Fibroblast of mammary gland (primary cell): ENCODE data around the gene ERCC6L2.

Source experiments
- DNase-seq: peaks from one replicate; pipeline ENCODE4 v3.0.0-alpha.2; 2010; ENCODE audit warnings: low read depth
- H3K4me3 ChIP-seq: 2 replicates; pipeline ENCODE4 v1.5.1; 2011; ENCODE audit warnings: low read depth, mild to moderate bottlenecking, low read length, moderate library complexity; ENCODE audit not compliant: control insufficient read depth
- CTCF ChIP-seq: conservative IDR thresholded peaks from 2 replicates; pipeline ENCODE4 v1.5.1; 2011; ENCODE audit warnings: low read depth, low read length, inconsistent platforms; ENCODE audit not compliant: control insufficient read depth, insufficient read depth

Gene ERCC6L2

DNA sequence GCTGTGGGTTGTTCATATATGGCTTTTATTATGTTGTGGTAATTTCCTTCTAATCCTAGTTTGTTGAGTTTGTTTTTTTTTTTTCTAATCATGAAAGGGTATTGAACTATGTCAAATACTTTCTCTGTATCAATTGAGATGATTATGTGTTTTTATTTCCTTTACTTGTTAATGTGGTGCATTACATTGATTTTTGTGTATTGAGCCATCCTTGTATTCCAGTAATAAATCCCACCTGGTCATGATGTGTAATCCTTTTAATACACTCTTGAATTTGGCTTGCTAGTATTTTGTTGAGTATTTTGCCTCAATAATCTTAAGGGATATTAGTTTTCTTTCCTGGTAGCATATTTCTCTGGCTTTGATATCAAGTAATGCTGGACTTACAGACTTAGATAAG is 13.1 kb upstream of the ERCC6L2 start:
- no peak overlapping the region for H3K4me3 ChIP-seq
- TF ChIP-seq CTCF, result no peak
- DNase-seq, result no peak

DNA sequence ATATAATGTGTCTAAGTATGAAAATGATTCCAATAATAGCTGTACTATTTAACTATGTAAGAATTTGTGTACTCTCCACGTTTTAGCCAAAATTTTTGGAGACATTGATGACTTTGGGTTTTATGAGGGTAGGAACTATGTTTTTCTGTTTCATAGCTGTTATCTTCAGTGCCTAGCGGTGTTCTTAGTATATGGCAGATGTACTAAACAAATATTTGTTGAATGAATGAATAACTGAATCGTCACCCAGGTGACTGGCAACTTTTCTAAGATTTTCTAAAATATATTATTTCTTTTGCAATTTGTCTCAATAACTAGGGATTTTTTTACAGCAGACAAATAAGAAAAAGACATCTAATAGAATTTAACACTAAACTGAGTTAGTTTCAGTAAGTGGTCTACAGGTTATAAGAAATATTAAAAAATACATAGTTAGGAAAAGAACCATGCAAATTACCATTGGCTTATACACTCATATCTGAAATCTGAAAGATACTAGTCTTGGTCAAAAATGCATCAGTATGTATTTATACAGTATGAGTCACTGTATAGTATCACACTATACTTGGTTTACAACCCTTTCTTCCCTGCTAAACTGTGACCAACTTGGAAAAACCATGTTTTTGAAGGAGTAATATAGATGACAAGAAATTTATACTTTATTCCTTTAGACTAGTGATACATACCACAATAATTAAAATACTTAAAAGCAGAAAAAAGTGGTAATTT is 10.5 kb upstream of the ERCC6L2 start:
- TF ChIP-seq CTCF, result no peak

GRCh38 chr9:95870352-95870751 is 5.1 kb upstream of the ERCC6L2 start:
- no peak for TF ChIP-seq CTCF
- H3K4me3 ChIP-seq, result no peak overlapping the region
- no peak for DNase-seq

More for the DNA sequence above, 10.5 kb upstream of the ERCC6L2 start:
- no peak overlapping the region for H3K4me3 ChIP-seq
- no peak for DNase-seq

DNA sequence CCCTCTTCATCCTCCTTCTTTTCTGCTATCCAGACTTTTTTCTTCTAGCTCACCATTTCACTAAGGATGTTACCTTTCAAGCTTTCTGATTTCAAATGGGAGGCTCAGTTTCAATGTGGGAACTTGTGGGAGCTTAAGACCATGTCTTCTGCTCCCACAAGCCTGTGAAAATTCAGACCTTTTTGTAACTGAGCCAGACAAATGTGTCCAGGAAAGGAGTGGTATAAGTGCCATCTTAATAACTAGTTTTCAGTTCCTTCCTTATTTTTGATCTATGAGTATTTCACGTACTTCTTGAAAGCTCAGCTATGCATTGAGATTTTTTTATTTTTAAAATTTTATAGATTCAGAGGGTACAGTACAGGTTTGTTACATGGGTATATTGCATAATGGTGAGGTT is 4.6 kb upstream of the ERCC6L2 start:
- H3K4me3 ChIP-seq, result no peak overlapping the region
- TF ChIP-seq CTCF, result no peak
- DNase-seq, result no peak

DNA sequence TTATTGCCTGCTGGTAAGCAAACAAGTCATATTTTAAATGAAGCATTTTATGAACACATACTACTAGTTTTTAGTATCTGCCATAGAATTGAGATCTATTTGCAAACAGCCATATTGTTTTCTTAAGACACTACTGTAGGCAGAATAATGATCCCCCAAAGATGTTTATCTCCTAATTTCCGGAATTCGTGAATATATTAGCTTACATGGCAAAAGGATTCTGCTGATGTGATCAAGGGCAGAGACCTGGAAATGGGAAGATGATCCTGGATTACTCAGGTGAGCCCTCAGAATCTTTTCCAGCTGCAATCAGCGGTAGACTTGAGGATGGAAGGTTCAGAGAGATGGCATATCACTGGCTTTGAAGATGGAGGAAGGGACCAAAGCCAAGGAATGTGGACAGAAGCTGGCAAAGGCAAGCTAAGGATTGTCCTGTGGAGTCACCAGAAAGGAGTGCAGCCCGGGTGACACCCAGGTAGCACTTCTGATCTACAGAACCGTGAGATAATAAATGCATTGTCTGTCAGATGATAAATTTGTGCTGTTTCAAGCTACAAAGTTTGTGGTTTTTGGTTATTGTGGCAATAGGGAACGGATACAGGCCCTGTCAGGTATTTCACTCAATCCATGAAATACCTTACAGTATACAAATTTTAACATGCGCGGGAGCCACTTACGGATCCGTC is 1.0 kb upstream of the ERCC6L2 start:
- H3K4me3 ChIP-seq, result no peak overlapping the region
- peak; percentile 4 for DNase-seq
- no peak for TF ChIP-seq CTCF

- DNase-seq, result peak; percentile 54
- no peak for TF ChIP-seq CTCF
- no peak overlapping the region for H3K4me3 ChIP-seq
These were observed 544 bp upstream of the ERCC6L2 start for GRCh38 chr9:95874989-95875304.

DNA sequence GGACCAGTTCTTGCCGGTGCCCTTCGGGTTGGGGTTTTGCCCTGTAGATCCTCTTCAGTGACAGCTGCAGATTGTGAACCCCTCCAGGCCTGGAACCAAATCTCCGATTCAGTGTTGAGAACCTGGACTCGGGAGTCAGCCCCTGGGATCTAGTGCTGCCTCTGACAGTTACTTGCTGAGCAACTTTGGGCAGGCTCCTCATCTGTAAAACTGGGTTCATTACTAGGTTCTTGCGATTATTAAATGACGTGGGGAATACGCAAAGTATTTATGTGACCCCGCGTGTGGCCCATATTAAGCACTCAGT is 600 bp downstream of the ERCC6L2 start:
- no peak for TF ChIP-seq CTCF
- no peak for DNase-seq
- no peak overlapping the region for H3K4me3 ChIP-seq
